GM23248 (cell line): Measurements from ENCODE around the gene DTNB. TPM values are rescaled to one million over a fixed set of nuclear protein-coding genes. Genes with fewer than 3 reads are reported as not detected.
A peak's percentile ranks its signal among the peaks of the same experiment; 100 is the strongest.

Experiments used
- DNase-seq: peaks from one replicate; pipeline ENCODE4 v3.0.0-alpha.2; 2015
- H2AFZ ChIP-seq: fragments of 200-600 bp; sonication (generic); 2 replicates; pipeline ENCODE4 v1.6.1; 2016; ENCODE audit warnings: antibody characterized with exemption
- H3F3A ChIP-seq: fragments of 200-600 bp; sonication (generic); 2 replicates; pipeline ENCODE4 v1.6.1; 2016; ENCODE audit warnings: mild to moderate bottlenecking, antibody characterized with exemption, mixed run types; ENCODE audit not compliant: insufficient read depth
- H3K27ac ChIP-seq: fragments of 200-600 bp; sonication (generic); 2 replicates; pipeline ENCODE4 v1.5.1; 2016; ENCODE audit warnings: mild to moderate bottlenecking
- H3K27me3 ChIP-seq: fragments of 200-600 bp; sonication (generic); replicated peaks from 2 replicates; pipeline ENCODE4 v1.6.1; 2016; ENCODE audit warnings: mild to moderate bottlenecking; ENCODE audit not compliant: insufficient read depth
- H3K36me3 ChIP-seq: fragments of 200-600 bp; sonication (generic); 2 replicates; pipeline ENCODE4 v1.6.1; 2016; ENCODE audit warnings: low read depth, mild to moderate bottlenecking
- H3K4me1 ChIP-seq: fragments of 200-600 bp; sonication (generic); 2 replicates; pipeline ENCODE4 v1.6.1; 2016; ENCODE audit warnings: mild to moderate bottlenecking; ENCODE audit not compliant: insufficient read depth
- H3K4me2 ChIP-seq: fragments of 200-600 bp; sonication (generic); one replicate; pipeline ENCODE4 v1.6.1; 2016; ENCODE audit warnings: mild to moderate bottlenecking; ENCODE audit not compliant: unreplicated experiment
- H3K4me3 ChIP-seq: fragments of 200-600 bp; sonication (generic); 2 replicates; pipeline ENCODE4 v1.5.1; 2016; ENCODE audit warnings: mild to moderate bottlenecking
- H3K79me2 ChIP-seq: fragments of 200-600 bp; sonication (generic); 2 replicates; pipeline ENCODE4 v1.6.1; 2016; ENCODE audit warnings: mild to moderate bottlenecking; ENCODE audit not compliant: insufficient read depth
- H3K9ac ChIP-seq: fragments of 200-600 bp; sonication (generic); 2 replicates; pipeline ENCODE4 v1.6.1; 2016; ENCODE audit warnings: mild to moderate bottlenecking
- H3K9me2 ChIP-seq: fragments of 200-600 bp; sonication (generic); 2 replicates; pipeline ENCODE4 v1.6.1; 2016; ENCODE audit warnings: mixed run types, mild to moderate bottlenecking, moderate library complexity; ENCODE audit not compliant: insufficient read depth
- H3K9me3 ChIP-seq: fragments of 200-600 bp; sonication (generic); one replicate; pipeline ENCODE4 v1.6.1; 2017; ENCODE audit warnings: low read depth
- H4K20me1 ChIP-seq: fragments of 200-600 bp; sonication (generic); 2 replicates; pipeline ENCODE4 v1.6.0; 2016; ENCODE audit not compliant: insufficient read depth
- EZH2 ChIP-seq: fragments of 200-600 bp; sonication (generic); IDR thresholded peaks from 2 replicates; pipeline ENCODE4 v1.6.1; 2018; ENCODE audit warnings: antibody characterized with exemption, mild to moderate bottlenecking; ENCODE audit not compliant: insufficient read depth, poor library complexity, severe bottlenecking
- EZH2phosphoT487 ChIP-seq: fragments of 200-600 bp; sonication (generic); IDR thresholded peaks from 2 replicates; pipeline ENCODE4 v1.6.1; 2018; ENCODE audit warnings: antibody characterized with exemption, moderate library complexity, mild to moderate bottlenecking, low read depth; ENCODE audit not compliant: insufficient read depth
- WGBS, 2 experiments: methylation state at CpG; one replicate each; pipeline ENCODE4 v1.1.6; 2015 to 2017; ENCODE audit warnings: low lambda C conversion rate in 2 of 2, low coverage in 1 of 2; ENCODE audit errors: missing lambda C conversion rate in 2 of 2; 5-methylcytosine and 5-hydroxymethylcytosine counted together
- in situ Hi-C: fragments of 300-500 bp; cut with MboI; formaldehyde crosslinking; loops from 2 replicates; pipeline ENCODE4 v1.15.0; 2020
- polyA plus RNA-seq: library from polyadenylated mRNA; unstranded; fragments of >200 nt; fragmentation: Nextera tagmentation; extraction: Ambion mirVana; gene quantifications from 2 replicates; pipeline ENCODE4 v1.2.1, GENCODE V29; 2016
- total RNA-seq: library from RNA; depleted of rRNA; stranded (reverse); fragments of >200 nt; shearing (Covaris generic); gene quantifications from 2 replicates; pipeline ENCODE4 v1.2.3, GENCODE V29; 2014

DTNB gene
- total and polyA plus RNA-seq, 2 experiments from 2014 or later, result 1.1 to 4.0 TPM

GRCh38 chr2:25595393-25595792, 78.0 kb downstream of the DTNB start:
- Histone ChIP-seq H2AFZ (no peak overlapping the region), H3K36me3 (no peaks in the 10 kb centered on the region), H4K20me1 (no peaks in the 10 kb centered on the region), H3K4me1 (0 out of 2 replicates have a peak, but pooled peaks cover 4% of the 10 kb centered on the region), H3K9me3 (no peaks in the 10 kb centered on the region), H3F3A (no peaks in the 10 kb centered on the region), H3K79me2 (no peaks in the 10 kb centered on the region), H3K27ac (no peak overlapping the region), H3K9ac (no peak overlapping the region), H3K27me3 (no peaks in the 10 kb centered on the region), H3K4me3 (no peak overlapping the region), H3K9me2 (no peaks in the 10 kb centered on the region), H3K4me2 (no peak overlapping the region)
- in situ Hi-C loops, result no loop called here
- DNase-seq, result no peak
- 94 to 97% methylated on average over 6 of the region's 6 CpGs for WGBS, 2 experiments
- no peak for TF ChIP-seq EZH2
- no peak for TF ChIP-seq EZH2phosphoT487

- in situ Hi-C loops, result no loop called here
- H3K4me3 ChIP-seq, result no peak overlapping the region
Observed at GRCh38 chr2:25594991-25595390, 78.4 kb downstream of the DTNB start.

GRCh38 chr2:25592766-25593292, 80.5 kb downstream of the DTNB start:
- no peak overlapping the region for H3K4me2 ChIP-seq
- H3K27ac ChIP-seq, result no peak overlapping the region
- no peaks in the 10 kb centered on the region for H3K9me2 ChIP-seq
- H3K79me2 ChIP-seq, result no peaks in the 10 kb centered on the region
- H4K20me1 ChIP-seq, result no peaks in the 10 kb centered on the region
- H3K9me3 ChIP-seq, result no peaks in the 10 kb centered on the region
- H3K4me1 ChIP-seq, result 0 out of 2 replicates have a peak, but pooled peaks cover 4% of the 10 kb centered on the region
- H3K27me3 ChIP-seq, result no peaks in the 10 kb centered on the region
- no peaks in the 10 kb centered on the region for H3F3A ChIP-seq
- no peak for DNase-seq
- no peak overlapping the region for H3K4me3 ChIP-seq
- 0 out of 2 replicates have a peak overlapping the region, but pooled peaks have one; percentile 1 for H2AFZ ChIP-seq
- TF ChIP-seq EZH2 (no peak), EZH2phosphoT487 (no peak)
- WGBS, 2 experiments, result 75 to 77% methylated on average over 8 of the region's 8 CpGs
- in situ Hi-C loops, result no loop called here
- no peak overlapping the region for H3K9ac ChIP-seq
- no peaks in the 10 kb centered on the region for H3K36me3 ChIP-seq

More at GRCh38 chr2:25594991-25595390, 78.4 kb downstream of the DTNB start:
- H2AFZ ChIP-seq, result no peak overlapping the region
- no peak for DNase-seq
- H3K9me2 ChIP-seq, result no peaks in the 10 kb centered on the region
- no peaks in the 10 kb centered on the region for H3K9me3 ChIP-seq
- no peaks in the 10 kb centered on the region for H3K36me3 ChIP-seq
- H3F3A ChIP-seq, result no peaks in the 10 kb centered on the region
- H3K4me2 ChIP-seq, result no peak overlapping the region
- H3K27ac ChIP-seq, result no peak overlapping the region
- 0 out of 2 replicates have a peak, but pooled peaks cover 4% of the 10 kb centered on the region for H3K4me1 ChIP-seq
- no peaks in the 10 kb centered on the region for H3K79me2 ChIP-seq
- 98 to 100% methylated on average over 3 of the region's 3 CpGs for WGBS, 2 experiments
- no peak for TF ChIP-seq EZH2
- no peak for TF ChIP-seq EZH2phosphoT487
- H3K27me3 ChIP-seq, result no peaks in the 10 kb centered on the region
- no peaks in the 10 kb centered on the region for H4K20me1 ChIP-seq
- no peak overlapping the region for H3K9ac ChIP-seq

- no peak overlapping the region for H3K27ac ChIP-seq
- H3F3A ChIP-seq, result no peaks in the 10 kb centered on the region
- H3K79me2 ChIP-seq, result no peaks in the 10 kb centered on the region
- no peaks in the 10 kb centered on the region for H3K9me3 ChIP-seq
- TF ChIP-seq EZH2phosphoT487 (no peak), EZH2 (no peak)
- WGBS, 2 experiments, result 71 to 76% methylated on average over 12 to 15 of the region's 15 CpGs
- H3K4me2 ChIP-seq, result no peak overlapping the region
- H3K9ac ChIP-seq, result no peak overlapping the region
- no peaks in the 10 kb centered on the region for H3K9me2 ChIP-seq
- H2AFZ ChIP-seq, result no peak overlapping the region
- no peaks in the 10 kb centered on the region for H3K36me3 ChIP-seq
- 0 out of 2 replicates have a peak, but pooled peaks cover 4% of the 10 kb centered on the region for H3K4me1 ChIP-seq
- in situ Hi-C loops, result no loop called here
- H3K4me3 ChIP-seq, result no peak overlapping the region
- no peak for DNase-seq
- H4K20me1 ChIP-seq, result no peaks in the 10 kb centered on the region
- no peaks in the 10 kb centered on the region for H3K27me3 ChIP-seq
Observed at GRCh38 chr2:25590921-25591505, 82.4 kb downstream of the DTNB start.
